GM23248 (cell line): ENCODE measurements around the gene OR10P1. TPM values are rescaled to one million over a fixed set of nuclear protein-coding genes. Genes with fewer than 3 reads are reported as not detected.

Source experiments
- DNase-seq: peaks from one replicate; pipeline ENCODE4 v3.0.0-alpha.2; 2015
- H2AFZ ChIP-seq: fragments of 200-600 bp; sonication (generic); 2 replicates; pipeline ENCODE4 v1.6.1; 2016; ENCODE audit warnings: antibody characterized with exemption
- H3F3A ChIP-seq: fragments of 200-600 bp; sonication (generic); 2 replicates; pipeline ENCODE4 v1.6.1; 2016; ENCODE audit warnings: mild to moderate bottlenecking, antibody characterized with exemption, mixed run types; ENCODE audit not compliant: insufficient read depth
- H3K27ac ChIP-seq: fragments of 200-600 bp; sonication (generic); 2 replicates; pipeline ENCODE4 v1.5.1; 2016; ENCODE audit warnings: mild to moderate bottlenecking
- H3K27me3 ChIP-seq: fragments of 200-600 bp; sonication (generic); replicated peaks from 2 replicates; pipeline ENCODE4 v1.6.1; 2016; ENCODE audit warnings: mild to moderate bottlenecking; ENCODE audit not compliant: insufficient read depth
- H3K36me3 ChIP-seq: fragments of 200-600 bp; sonication (generic); 2 replicates; pipeline ENCODE4 v1.6.1; 2016; ENCODE audit warnings: low read depth, mild to moderate bottlenecking
- H3K4me1 ChIP-seq: fragments of 200-600 bp; sonication (generic); 2 replicates; pipeline ENCODE4 v1.6.1; 2016; ENCODE audit warnings: mild to moderate bottlenecking; ENCODE audit not compliant: insufficient read depth
- H3K4me2 ChIP-seq: fragments of 200-600 bp; sonication (generic); one replicate; pipeline ENCODE4 v1.6.1; 2016; ENCODE audit warnings: mild to moderate bottlenecking; ENCODE audit not compliant: unreplicated experiment
- H3K4me3 ChIP-seq: fragments of 200-600 bp; sonication (generic); 2 replicates; pipeline ENCODE4 v1.5.1; 2016; ENCODE audit warnings: mild to moderate bottlenecking
- H3K79me2 ChIP-seq: fragments of 200-600 bp; sonication (generic); 2 replicates; pipeline ENCODE4 v1.6.1; 2016; ENCODE audit warnings: mild to moderate bottlenecking; ENCODE audit not compliant: insufficient read depth
- H3K9ac ChIP-seq: fragments of 200-600 bp; sonication (generic); 2 replicates; pipeline ENCODE4 v1.6.1; 2016; ENCODE audit warnings: mild to moderate bottlenecking
- H3K9me2 ChIP-seq: fragments of 200-600 bp; sonication (generic); 2 replicates; pipeline ENCODE4 v1.6.1; 2016; ENCODE audit warnings: mixed run types, mild to moderate bottlenecking, moderate library complexity; ENCODE audit not compliant: insufficient read depth
- H3K9me3 ChIP-seq: fragments of 200-600 bp; sonication (generic); one replicate; pipeline ENCODE4 v1.6.1; 2017; ENCODE audit warnings: low read depth
- H4K20me1 ChIP-seq: fragments of 200-600 bp; sonication (generic); 2 replicates; pipeline ENCODE4 v1.6.0; 2016; ENCODE audit not compliant: insufficient read depth
- EZH2 ChIP-seq: fragments of 200-600 bp; sonication (generic); IDR thresholded peaks from 2 replicates; pipeline ENCODE4 v1.6.1; 2018; ENCODE audit warnings: antibody characterized with exemption, mild to moderate bottlenecking; ENCODE audit not compliant: insufficient read depth, poor library complexity, severe bottlenecking
- EZH2phosphoT487 ChIP-seq: fragments of 200-600 bp; sonication (generic); IDR thresholded peaks from 2 replicates; pipeline ENCODE4 v1.6.1; 2018; ENCODE audit warnings: antibody characterized with exemption, moderate library complexity, mild to moderate bottlenecking, low read depth; ENCODE audit not compliant: insufficient read depth
- WGBS, 2 experiments: methylation state at CpG; one replicate each; pipeline ENCODE4 v1.1.6; 2015 to 2017; ENCODE audit warnings: low lambda C conversion rate in 2 of 2, low coverage in 1 of 2; ENCODE audit errors: missing lambda C conversion rate in 2 of 2; 5-methylcytosine and 5-hydroxymethylcytosine counted together
- in situ Hi-C: fragments of 300-500 bp; cut with MboI; formaldehyde crosslinking; loops from 2 replicates; pipeline ENCODE4 v1.15.0; 2020
- polyA plus RNA-seq: library from polyadenylated mRNA; unstranded; fragments of >200 nt; fragmentation: Nextera tagmentation; extraction: Ambion mirVana; gene quantifications from 2 replicates; pipeline ENCODE4 v1.2.1, GENCODE V29; 2016
- total RNA-seq: library from RNA; depleted of rRNA; stranded (reverse); fragments of >200 nt; shearing (Covaris generic); gene quantifications from 2 replicates; pipeline ENCODE4 v1.2.3, GENCODE V29; 2014

OR10P1 gene
- total and polyA plus RNA-seq, 2 experiments from 2014 or later, result not detected

GRCh38 chr12:55633151-55633550, 3.5 kb upstream of the OR10P1 start:
- H3K9me3 ChIP-seq, result no peaks in the 10 kb centered on the region
- no peaks in the 10 kb centered on the region for H3K4me1 ChIP-seq
- no peak overlapping the region for H2AFZ ChIP-seq
- H4K20me1 ChIP-seq, result no peaks in the 10 kb centered on the region
- WGBS, 2 experiments, result 64 to 71% methylated on average over 4 of the region's 4 CpGs
- H3K9ac ChIP-seq, result no peak overlapping the region
- no peaks in the 10 kb centered on the region for H3K36me3 ChIP-seq
- in situ Hi-C loops, result no loop called here
- no peak for TF ChIP-seq EZH2phosphoT487
- no peak for TF ChIP-seq EZH2
- no peaks in the 10 kb centered on the region for H3K9me2 ChIP-seq
- no peak overlapping the region for H3K4me2 ChIP-seq
- H3K27me3 ChIP-seq, result peaks cover 15% of the 10 kb centered on the region; the same call in 1 of the 2 replicates
- no peak overlapping the region for H3K4me3 ChIP-seq
- DNase-seq, result no peak
- no peaks in the 10 kb centered on the region for H3F3A ChIP-seq
- H3K79me2 ChIP-seq, result no peaks in the 10 kb centered on the region
- no peak overlapping the region for H3K27ac ChIP-seq

- DNase-seq, result no peak
- no peak overlapping the region for H3K4me2 ChIP-seq
- no peaks in the 10 kb centered on the region for H3K9me2 ChIP-seq
- no peaks in the 10 kb centered on the region for H3K9me3 ChIP-seq
- H3K4me3 ChIP-seq, result no peak overlapping the region
- TF ChIP-seq EZH2phosphoT487 (no peak), EZH2 (no peak)
- no peaks in the 10 kb centered on the region for H3K36me3 ChIP-seq
- no peaks in the 10 kb centered on the region for H3K79me2 ChIP-seq
- H3K9ac ChIP-seq, result no peak overlapping the region
- in situ Hi-C loops, result no loop called here
- no peaks in the 10 kb centered on the region for H3F3A ChIP-seq
- 41 to 50% methylated on average over 6 of the region's 6 CpGs for WGBS, 2 experiments
- H2AFZ ChIP-seq, result no peak overlapping the region
- H3K27me3 ChIP-seq, result peaks cover 15% of the 10 kb centered on the region
- no peaks in the 10 kb centered on the region for H3K4me1 ChIP-seq
- no peaks in the 10 kb centered on the region for H4K20me1 ChIP-seq
- H3K27ac ChIP-seq, result no peak overlapping the region
Measured at GRCh38 chr12:55636116-55636655, 506 bp upstream of the OR10P1 start.

GRCh38 chr12:55637467-55637866, 775 bp downstream of the OR10P1 start:
- H3K9ac ChIP-seq, result no peak overlapping the region
- H4K20me1 ChIP-seq, result no peaks in the 10 kb centered on the region
- H3K27ac ChIP-seq, result no peak overlapping the region
- no peak overlapping the region for H2AFZ ChIP-seq
- peaks cover 28% of the 10 kb centered on the region for H3K27me3 ChIP-seq
- TF ChIP-seq EZH2 (no peak), EZH2phosphoT487 (no peak)
- no peaks in the 10 kb centered on the region for H3K9me2 ChIP-seq
- H3K79me2 ChIP-seq, result no peaks in the 10 kb centered on the region
- no peak overlapping the region for H3K4me2 ChIP-seq
- in situ Hi-C loops, result no loop called here
- 73% methylated on average over 15 of the region's 15 CpGs for WGBS, 2 experiments
- H3K9me3 ChIP-seq, result no peaks in the 10 kb centered on the region
- H3K4me1 ChIP-seq, result no peaks in the 10 kb centered on the region
- no peaks in the 10 kb centered on the region for H3K36me3 ChIP-seq
- H3K4me3 ChIP-seq, result no peak overlapping the region
- no peaks in the 10 kb centered on the region for H3F3A ChIP-seq
- DNase-seq, result no peak

DNA sequence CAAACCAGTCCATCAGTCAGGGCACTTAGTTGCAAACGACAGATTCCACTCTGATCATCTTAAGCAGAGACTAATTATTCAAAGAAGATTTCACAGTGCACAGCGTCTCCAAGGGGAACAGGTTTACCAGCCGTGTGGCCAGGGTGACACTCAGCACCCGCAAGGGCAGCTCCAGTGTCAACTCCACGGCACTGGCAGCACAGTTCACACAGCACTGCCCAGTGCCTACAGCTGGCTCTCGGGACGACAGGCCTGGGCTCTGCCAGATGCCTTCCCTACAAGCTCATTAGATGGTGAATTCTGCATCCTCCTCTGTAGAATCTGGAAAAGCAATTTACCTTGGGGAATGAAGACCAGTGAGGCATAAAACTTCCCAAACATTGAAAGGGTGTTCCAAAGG, 4.9 kb downstream of the OR10P1 start:
- Histone ChIP-seq H3K9me3 (no peaks in the 10 kb centered on the region), H3K9me2 (no peaks in the 10 kb centered on the region), H3K27me3 (peaks cover 28% of the 10 kb centered on the region), H4K20me1 (no peaks in the 10 kb centered on the region), H3K4me1 (no peaks in the 10 kb centered on the region), H3K9ac (no peak overlapping the region), H3K36me3 (no peaks in the 10 kb centered on the region), H3K27ac (no peak overlapping the region), H3F3A (no peaks in the 10 kb centered on the region), H3K4me2 (no peak overlapping the region), H2AFZ (no peak overlapping the region), H3K4me3 (no peak overlapping the region), H3K79me2 (no peaks in the 10 kb centered on the region)
- in situ Hi-C loops, result no loop called here
- 35 to 38% methylated on average over 7 of the region's 7 CpGs for WGBS, 2 experiments
- no peak for TF ChIP-seq EZH2phosphoT487
- no peak for TF ChIP-seq EZH2
- DNase-seq, result no peak

DNA sequence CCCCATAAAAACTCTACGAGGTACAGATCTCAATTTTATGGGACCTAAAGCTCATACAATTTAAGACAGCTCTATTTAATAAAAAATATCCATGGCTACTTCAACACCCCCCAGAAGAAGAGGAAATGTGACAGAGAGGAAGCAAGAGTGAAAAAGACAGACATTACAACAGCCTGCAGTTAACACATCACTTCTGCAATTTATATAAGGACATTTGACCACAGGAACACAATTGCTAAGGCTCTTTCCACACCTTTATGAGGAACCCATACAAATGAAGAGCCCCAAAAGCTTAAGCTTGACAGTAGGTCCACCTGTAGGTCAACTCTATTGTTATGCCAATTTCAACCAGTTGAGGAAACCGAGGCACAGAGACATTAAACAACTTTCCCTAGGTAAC, 5.6 kb downstream of the OR10P1 start:
- DNase-seq, result no peak
- Histone ChIP-seq H3K36me3 (no peaks in the 10 kb centered on the region), H3K27ac (no peak overlapping the region), H3K9me3 (no peaks in the 10 kb centered on the region), H3K9me2 (no peaks in the 10 kb centered on the region), H3K79me2 (no peaks in the 10 kb centered on the region), H3K4me1 (no peaks in the 10 kb centered on the region), H3F3A (no peaks in the 10 kb centered on the region), H3K27me3 (peaks cover 28% of the 10 kb centered on the region), H3K9ac (no peak overlapping the region), H3K4me3 (no peak overlapping the region), H3K4me2 (no peak overlapping the region), H4K20me1 (no peaks in the 10 kb centered on the region), H2AFZ (no peak overlapping the region)
- in situ Hi-C loops, result no loop called here
- TF ChIP-seq EZH2 (no peak), EZH2phosphoT487 (no peak)
- 45% methylated on average over 2 of the region's 2 CpGs for WGBS, 2 experiments
